ENCODE data around the gene CMIP. TPM values are rescaled to one million over a fixed set of nuclear protein-coding genes. Genes with fewer than 3 reads are reported as not detected.
"Not testable (repeated sequence)": the region's sequence is repeated elsewhere in the genome, so short reads cannot be mapped to it uniquely, and the experiment has no call there.

The CMIP gene
- total RNA-seq, 4 donors from 2014 or later, result 40.0 to 69.6 (median 47.0) TPM

- TF ChIP-seq CTCF (IDR thresholded peaks at IDR 0.05), result peak; percentile 83 to 94 (median 85)
- peak in 1 of 3 donors; percentile 6 for TF ChIP-seq POLR2AphosphoS5 (IDR thresholded peaks at IDR 0.05)
- TF ChIP-seq POLR2A (IDR thresholded peaks at IDR 0.05), result no peak
- no peak for TF ChIP-seq EP300 (IDR thresholded peaks at IDR 0.05; ENCODE audit: low read depth)
- intact Hi-C loops (cut with DNase I; ENCODE audit: low total_unique reads), result loop anchor here (10.0 kb wide), 3 partner anchors 373 to 703 kb away; partner anchors contain the start of gene ATMIN
- no peaks in the 10 kb centered on the region for H3K27me3 ChIP-seq
- H3K36me3 ChIP-seq, result no peaks in the 10 kb centered on the region
- in situ Hi-C loops (cut with MboI; ENCODE audit: low pct_ligation_motif_present in 1 of 4, low pct_unique_long_range_greater_than_20kb in 1 of 4, low sequenced_read_pairs in 3 of 4), result loop anchor here in 3 of 4 donors (10.0 to 25.0 kb wide), 5 partner anchors 376 to 1201 kb away; partner anchors contain the start of genes ATMIN (in 3 of the 3) and DYNLRB2 (in 1 of the 3)
- peaks cover 0 to 12% (median 9%) of the 10 kb centered on the region in 4 donors for H3K4me1 ChIP-seq
- DNase-seq, result peak; percentile 92
- no peaks in the 10 kb centered on the region for H3K9me3 ChIP-seq
- peak overlapping the region in 2 of 4 donors; percentile 12 to 28 for H3K27ac ChIP-seq
- 3 to 7% methylated on average over 8 to 22 of the region's 22 CpGs for WGBS, 2 donors (ENCODE audit: low coverage in 1 of 2)
- H3K4me3 ChIP-seq, result peak overlapping the region in 1 of 4 donors; percentile 37
Observed at GRCh38 chr16:81737885-81738536, 293.4 kb downstream of the CMIP start.

GRCh38 chr16:81738783-81739496 lies 294.3 kb downstream of the CMIP start:
- intact Hi-C loops (cut with DNase I; ENCODE audit: low total_unique reads), result loop anchor here (10.0 kb wide), 3 partner anchors 374 to 704 kb away; partner anchors contain the start of gene ATMIN
- in situ Hi-C loops (cut with MboI; ENCODE audit: low pct_ligation_motif_present in 1 of 4, low pct_unique_long_range_greater_than_20kb in 1 of 4, low sequenced_read_pairs in 3 of 4), result loop anchor here in 3 of 4 donors (10.0 to 25.0 kb wide), 5 partner anchors 377 to 1202 kb away; partner anchors contain the start of genes ATMIN (in 3 of the 3) and DYNLRB2 (in 1 of the 3)
- 33 to 83% methylated on average over 5 to 18 of the region's 18 CpGs for WGBS, 2 donors (ENCODE audit: low coverage in 1 of 2)
- DNase-seq, result peak; percentile 71
- H3K27me3 ChIP-seq, result no peaks in the 10 kb centered on the region
- peak overlapping the region in 3 of 4 donors; percentile 16 to 52 (median 44) for H3K27ac ChIP-seq
- H3K9me3 ChIP-seq, result no peaks in the 10 kb centered on the region
- no peak overlapping the region for H3K4me3 ChIP-seq
- peaks cover 0 to 12% (median 9%) of the 10 kb centered on the region in 4 donors for H3K4me1 ChIP-seq
- TF ChIP-seq POLR2AphosphoS5 (IDR thresholded peaks at IDR 0.05) (no peak), CTCF (IDR thresholded peaks at IDR 0.05) (no peak), POLR2A (IDR thresholded peaks at IDR 0.05) (no peak), EP300 (IDR thresholded peaks at IDR 0.05; ENCODE audit: low read depth) (no peak)
- H3K36me3 ChIP-seq, result no peaks in the 10 kb centered on the region

GRCh38 chr16:81739503-81739902 lies 294.9 kb downstream of the CMIP start:
- H3K9me3 ChIP-seq, result no peaks in the 10 kb centered on the region
- in situ Hi-C loops (cut with MboI; ENCODE audit: low pct_ligation_motif_present in 1 of 4, low pct_unique_long_range_greater_than_20kb in 1 of 4, low sequenced_read_pairs in 3 of 4), result loop anchor here in 3 of 4 donors (10.0 to 25.0 kb wide), 5 partner anchors 377 to 1202 kb away; partner anchors contain the start of genes ATMIN (in 3 of the 3) and DYNLRB2 (in 1 of the 3)
- peak overlapping the region in 3 of 4 donors; percentile 16 to 52 (median 44) for H3K27ac ChIP-seq

GRCh38 chr16:81740169-81740568 lies 295.6 kb downstream of the CMIP start:
- Histone ChIP-seq H3K27ac (peak overlapping the region in 2 of 4 donors; percentile 25 to 52), H3K27me3 (no peaks in the 10 kb centered on the region), H3K36me3 (no peaks in the 10 kb centered on the region), H3K9me3 (no peaks in the 10 kb centered on the region), H3K4me1 (peaks cover 0 to 12% (median 9%) of the 10 kb centered on the region in 4 donors), H3K4me3 (no peak overlapping the region)
- WGBS, 2 donors (ENCODE audit: low coverage in 1 of 2), result 63 to 66% methylated on average over 6 to 8 of the region's 8 CpGs
- intact Hi-C loops (cut with DNase I; ENCODE audit: low total_unique reads), result no loop called here
- in situ Hi-C loops (cut with MboI; ENCODE audit: low pct_ligation_motif_present in 1 of 4, low pct_unique_long_range_greater_than_20kb in 1 of 4, low sequenced_read_pairs in 3 of 4), result loop anchor here in 3 of 4 donors (25.0 kb wide), 4 partner anchors 378 to 1203 kb away; partner anchors contain the start of genes ATMIN (in 3 of the 3) and DYNLRB2 (in 1 of the 3)
- TF ChIP-seq CTCF (IDR thresholded peaks at IDR 0.05) (no peak), POLR2A (IDR thresholded peaks at IDR 0.05) (no peak), EP300 (IDR thresholded peaks at IDR 0.05; ENCODE audit: low read depth) (no peak), POLR2AphosphoS5 (IDR thresholded peaks at IDR 0.05) (no peak)
- peak; percentile 56 for DNase-seq

More at GRCh38 chr16:81739503-81739902, 294.9 kb downstream of the CMIP start:
- 81% methylated on average over 8 of the region's 8 CpGs; no CpG with 5 or more reads in 1 of the 2 donors for WGBS, 2 donors (ENCODE audit: low coverage in 1 of 2)
- peaks cover 0 to 12% (median 9%) of the 10 kb centered on the region in 4 donors for H3K4me1 ChIP-seq
- H3K27me3 ChIP-seq, result no peaks in the 10 kb centered on the region
- no peaks in the 10 kb centered on the region for H3K36me3 ChIP-seq
- no peak overlapping the region for H3K4me3 ChIP-seq
- intact Hi-C loops (cut with DNase I; ENCODE audit: low total_unique reads), result loop anchor here (10.0 kb wide), 3 partner anchors 375 to 705 kb away; partner anchors contain the start of gene ATMIN
- DNase-seq, result no peak
- TF ChIP-seq EP300 (IDR thresholded peaks at IDR 0.05; ENCODE audit: low read depth) (no peak), POLR2AphosphoS5 (IDR thresholded peaks at IDR 0.05) (no peak)

GRCh38 chr16:81741430-81741770 lies 296.8 kb downstream of the CMIP start:
- H3K27me3 ChIP-seq; intact Hi-C loops (cut with DNase I; ENCODE audit: low total_unique reads); H3K27ac ChIP-seq; H3K4me3 ChIP-seq; H3K9me3 ChIP-seq; DNase-seq; H3K36me3 ChIP-seq: not testable (repeated sequence)
- WGBS, 2 donors (ENCODE audit: low coverage in 1 of 2), result 87 to 100% methylated on average over 3 to 6 of the region's 6 CpGs
- in situ Hi-C loops (cut with MboI; ENCODE audit: low pct_ligation_motif_present in 1 of 4, low pct_unique_long_range_greater_than_20kb in 1 of 4, low sequenced_read_pairs in 3 of 4), result loop anchor here in 3 of 4 donors (25.0 kb wide), 4 partner anchors 379 to 1204 kb away; partner anchors contain the start of genes ATMIN (in 3 of the 3) and DYNLRB2 (in 1 of the 3)
- peaks cover 0 to 18% (median 10%) of the 10 kb centered on the region in 4 donors for H3K4me1 ChIP-seq

Data from transverse colon (tissue), 4 donors.